Panc1 (cell line): ENCODE results near the gene DMBT1.

ENCODE experiments used
- POLR2AphosphoS5 ChIP-seq: IDR thresholded peaks from 2 replicates; pipeline ENCODE4 v1.6.1; 2012; ENCODE audit warnings: mild to moderate bottlenecking, low read depth, low read length, moderate library complexity
- SIN3A ChIP-seq: IDR thresholded peaks from 2 replicates; pipeline ENCODE4 v1.6.1; 2012; ENCODE audit warnings: low read depth, mild to moderate bottlenecking, low read length, moderate library complexity, borderline replicate concordance; ENCODE audit not compliant: insufficient read depth
- TCF7L2 ChIP-seq: IDR thresholded peaks from 2 replicates; pipeline ENCODE4 v1.6.1; 2011; ENCODE audit warnings: mild to moderate bottlenecking, low read depth, low read length, inconsistent platforms
- TF ChIP-seq, protein P1 (sequence below): fragments of 450-650 bp; IDR thresholded peaks from 2 replicates; pipeline ENCODE4 v1.5.1; 2017; ENCODE audit warnings: mild to moderate bottlenecking
- TF ChIP-seq, protein P2 (sequence below), 2 experiments: IDR thresholded peaks; 2 replicates each; pipeline ENCODE4 v1.6.1; 2011 to 2012; ENCODE audit warnings: low read depth in 2 of 2, control low read depth in 1 of 2, low read length in 1 of 2, mild to moderate bottlenecking in 1 of 2, moderate library complexity in 1 of 2; ENCODE audit not compliant: insufficient read depth in 1 of 2

DNA sequence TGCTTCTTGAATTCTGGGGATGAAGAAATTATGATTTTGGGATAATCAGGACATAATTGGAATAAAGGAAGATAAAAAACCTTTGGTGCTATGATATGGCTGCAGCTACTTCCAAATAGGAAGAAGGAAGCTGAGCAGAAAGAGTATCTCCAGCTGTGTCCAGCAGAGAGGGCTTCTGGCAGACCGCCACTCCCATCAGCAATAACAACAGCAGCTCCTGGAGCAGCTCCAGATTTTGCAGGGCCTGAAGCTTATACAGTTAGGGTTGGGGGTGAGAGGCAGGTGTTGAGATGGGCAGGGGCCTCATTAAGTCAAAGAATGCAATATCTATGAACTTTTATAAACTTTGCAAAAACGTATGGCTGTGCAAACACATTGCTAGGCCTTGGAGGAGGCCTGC, 76.8 kb downstream of the DMBT1 start:
- TF ChIP-seq, protein P1, sequence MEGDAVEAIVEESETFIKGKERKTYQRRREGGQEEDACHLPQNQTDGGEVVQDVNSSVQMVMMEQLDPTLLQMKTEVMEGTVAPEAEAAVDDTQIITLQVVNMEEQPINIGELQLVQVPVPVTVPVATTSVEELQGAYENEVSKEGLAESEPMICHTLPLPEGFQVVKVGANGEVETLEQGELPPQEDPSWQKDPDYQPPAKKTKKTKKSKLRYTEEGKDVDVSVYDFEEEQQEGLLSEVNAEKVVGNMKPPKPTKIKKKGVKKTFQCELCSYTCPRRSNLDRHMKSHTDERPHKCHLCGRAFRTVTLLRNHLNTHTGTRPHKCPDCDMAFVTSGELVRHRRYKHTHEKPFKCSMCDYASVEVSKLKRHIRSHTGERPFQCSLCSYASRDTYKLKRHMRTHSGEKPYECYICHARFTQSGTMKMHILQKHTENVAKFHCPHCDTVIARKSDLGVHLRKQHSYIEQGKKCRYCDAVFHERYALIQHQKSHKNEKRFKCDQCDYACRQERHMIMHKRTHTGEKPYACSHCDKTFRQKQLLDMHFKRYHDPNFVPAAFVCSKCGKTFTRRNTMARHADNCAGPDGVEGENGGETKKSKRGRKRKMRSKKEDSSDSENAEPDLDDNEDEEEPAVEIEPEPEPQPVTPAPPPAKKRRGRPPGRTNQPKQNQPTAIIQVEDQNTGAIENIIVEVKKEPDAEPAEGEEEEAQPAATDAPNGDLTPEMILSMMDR = no peak
- TF ChIP-seq POLR2AphosphoS5 = no peak
- TF ChIP-seq, protein P2, sequence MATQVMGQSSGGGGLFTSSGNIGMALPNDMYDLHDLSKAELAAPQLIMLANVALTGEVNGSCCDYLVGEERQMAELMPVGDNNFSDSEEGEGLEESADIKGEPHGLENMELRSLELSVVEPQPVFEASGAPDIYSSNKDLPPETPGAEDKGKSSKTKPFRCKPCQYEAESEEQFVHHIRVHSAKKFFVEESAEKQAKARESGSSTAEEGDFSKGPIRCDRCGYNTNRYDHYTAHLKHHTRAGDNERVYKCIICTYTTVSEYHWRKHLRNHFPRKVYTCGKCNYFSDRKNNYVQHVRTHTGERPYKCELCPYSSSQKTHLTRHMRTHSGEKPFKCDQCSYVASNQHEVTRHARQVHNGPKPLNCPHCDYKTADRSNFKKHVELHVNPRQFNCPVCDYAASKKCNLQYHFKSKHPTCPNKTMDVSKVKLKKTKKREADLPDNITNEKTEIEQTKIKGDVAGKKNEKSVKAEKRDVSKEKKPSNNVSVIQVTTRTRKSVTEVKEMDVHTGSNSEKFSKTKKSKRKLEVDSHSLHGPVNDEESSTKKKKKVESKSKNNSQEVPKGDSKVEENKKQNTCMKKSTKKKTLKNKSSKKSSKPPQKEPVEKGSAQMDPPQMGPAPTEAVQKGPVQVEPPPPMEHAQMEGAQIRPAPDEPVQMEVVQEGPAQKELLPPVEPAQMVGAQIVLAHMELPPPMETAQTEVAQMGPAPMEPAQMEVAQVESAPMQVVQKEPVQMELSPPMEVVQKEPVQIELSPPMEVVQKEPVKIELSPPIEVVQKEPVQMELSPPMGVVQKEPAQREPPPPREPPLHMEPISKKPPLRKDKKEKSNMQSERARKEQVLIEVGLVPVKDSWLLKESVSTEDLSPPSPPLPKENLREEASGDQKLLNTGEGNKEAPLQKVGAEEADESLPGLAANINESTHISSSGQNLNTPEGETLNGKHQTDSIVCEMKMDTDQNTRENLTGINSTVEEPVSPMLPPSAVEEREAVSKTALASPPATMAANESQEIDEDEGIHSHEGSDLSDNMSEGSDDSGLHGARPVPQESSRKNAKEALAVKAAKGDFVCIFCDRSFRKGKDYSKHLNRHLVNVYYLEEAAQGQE (IDR thresholded peaks at IDR 0.05; ENCODE audit: insufficient read depth in 1 of 2, low read depth in 2 of 2, low read length in 1 of 2) = no peak
- no peak for TF ChIP-seq SIN3A
- no peak for TF ChIP-seq TCF7L2
